Testis (tissue), 2 donors: Measurements from ENCODE around the gene ACADS.

Experiments used
- CTCF ChIP-seq, 3 experiments: fragments of 450-650 bp in 2 of 3; fragments of 200-600 bp in 1 of 3; sonication (generic) in 1 of 3; IDR thresholded peaks; one replicate each; pipeline ENCODE4 v1.5.1; 2016 to 2019; ENCODE audit warnings: antibody characterized with exemption in 3 of 3, mild to moderate bottlenecking in 2 of 3, moderate library complexity in 1 of 3
- POLR2A ChIP-seq: fragments of 450-650 bp; IDR thresholded peaks from one replicate; pipeline ENCODE4 v1.6.1; 2017; ENCODE audit warnings: antibody characterized with exemption, mild to moderate bottlenecking, moderate library complexity

- TF ChIP-seq CTCF (IDR thresholded peaks at IDR 0.05) (no peak), POLR2A (no peak)
Measured at GRCh38 chr12:120693848-120694247, 31.8 kb upstream of the ACADS start.
